ENCODE data around the gene PTPRG.

- TF ChIP-seq CTCF (conservative IDR thresholded peaks at IDR 0.05) (no peak), ZFX (IDR thresholded peaks at IDR 0.05) (no peak)
These were observed 233.6 kb downstream of the PTPRG start for GRCh38 chr3:61794961-61795360.
